PC-3 (cell line): ENCODE data around the gene STOX2. TPM values are rescaled to one million over a fixed set of nuclear protein-coding genes. Genes with fewer than 3 reads are reported as not detected.

Experiments used
- ATAC-seq: fragments of 200-7000 bp; cut with Tn5 transposase; 2 replicates; pipeline ENCODE4 v1.9.1; 2020; ENCODE audit warnings: mild to moderate bottlenecking, moderate library complexity
- BruUV-seq: library from RNA; stranded (reverse); fragments of 400-500 nt; replicated peaks from 2 replicates; lab custom pipeline; 2021; lab: Mats Ljungman, UMichigan
- CTCF ChIA-PET: fragments of 300-600 bp; sonication (Branson Sonifier 250); formaldehyde crosslinking; loops from one replicate; lab custom pipeline; 2022; ENCODE audit warnings: antibody characterized with exemption; lab: Charles Lee
- POLR2A ChIA-PET: fragments of 300-600 bp; sonication (Branson Sonifier 250); formaldehyde crosslinking; loops from one replicate; lab custom pipeline; 2022; ENCODE audit warnings: antibody characterized with exemption; ENCODE audit not compliant: unreplicated experiment; lab: Charles Lee
- DNase-seq: peaks from one replicate; pipeline ENCODE4 v3.0.0-alpha.2; 2015
- H2AFZ ChIP-seq: fragments of 300-600 bp; sonication (generic); 2 replicates; pipeline ENCODE4 v1.6.0; 2016; ENCODE audit warnings: antibody characterized with exemption, low read length
- H3F3A ChIP-seq: fragments of 300-600 bp; sonication (generic); one replicate; pipeline ENCODE4 v1.6.0; 2017; ENCODE audit warnings: antibody characterized with exemption, low read length, control low read depth, mild to moderate bottlenecking; ENCODE audit not compliant: unreplicated experiment
- H3K27ac ChIP-seq: fragments of 300-600 bp; sonication (generic); 2 replicates; pipeline ENCODE4 v1.5.1; 2016; ENCODE audit warnings: mild to moderate bottlenecking, low read length
- H3K27me3 ChIP-seq: fragments of 300-600 bp; sonication (generic); 2 replicates; pipeline ENCODE4 v1.6.1; 2016; ENCODE audit warnings: low read length, mixed read lengths
- H3K36me3 ChIP-seq: fragments of 300-600 bp; sonication (generic); 2 replicates; pipeline ENCODE4 v1.6.1; 2016; ENCODE audit warnings: low read depth, mixed run types, low read length, mixed read lengths
- H3K4me1 ChIP-seq: fragments of 300-600 bp; sonication (generic); 2 replicates; pipeline ENCODE4 v1.5.1; 2016; ENCODE audit warnings: low read length; ENCODE audit not compliant: insufficient read depth
- H3K4me2 ChIP-seq: fragments of 300-600 bp; sonication (generic); 2 replicates; pipeline ENCODE4 v1.6.0; 2016; ENCODE audit warnings: low read length
- H3K4me3 ChIP-seq: fragments of 300-600 bp; sonication (generic); 2 replicates; pipeline ENCODE4 v1.5.1; 2016; ENCODE audit warnings: mild to moderate bottlenecking, low read length, mixed read lengths
- H3K79me2 ChIP-seq: fragments of 300-600 bp; sonication (generic); 2 replicates; pipeline ENCODE4 v1.6.1; 2017; ENCODE audit warnings: low read length, mixed read lengths
- H3K9ac ChIP-seq: fragments of 300-600 bp; sonication (generic); 2 replicates; pipeline ENCODE4 v1.6.0; 2016; ENCODE audit warnings: mild to moderate bottlenecking, low read length
- H3K9me2 ChIP-seq: fragments of 300-600 bp; sonication (generic); replicated peaks from 2 replicates; pipeline ENCODE4 v1.6.1; 2016; ENCODE audit warnings: mixed run types, low read length, mixed read lengths
- H3K9me3 ChIP-seq: fragments of 300-600 bp; sonication (generic); 2 replicates; pipeline ENCODE4 v1.6.1; 2016; ENCODE audit warnings: low read length, mixed read lengths
- H4K20me1 ChIP-seq: fragments of 300-600 bp; sonication (generic); 2 replicates; pipeline ENCODE4 v1.6.1; 2016; ENCODE audit warnings: low read length, mixed read lengths
- EZH2 ChIP-seq: fragments of 300-600 bp; sonication (generic); IDR thresholded peaks from one replicate; pipeline ENCODE4 v1.6.1; 2017; ENCODE audit warnings: antibody characterized with exemption, mild to moderate bottlenecking, low read length; ENCODE audit not compliant: unreplicated experiment
- EZH2phosphoT487 ChIP-seq: fragments of 300-600 bp; sonication (generic); IDR thresholded peaks from 2 replicates; pipeline ENCODE4 v1.6.1; 2018; ENCODE audit warnings: mild to moderate bottlenecking, antibody characterized with exemption, low read length, borderline replicate concordance
- intact Hi-C: fragments of 100-400 bp; cut with micrococcal nuclease; formaldehyde crosslinking; loops from 2 replicates; pipeline ENCODE4 v1.9.0; 2023
- total RNA-seq: library from RNA; depleted of rRNA; stranded (reverse); fragments of >200 nt; gene quantifications from 2 replicates; pipeline ENCODE4 v1.2.3, GENCODE V29; 2014
- TF ChIP-seq, protein P1 (sequence below): fragments of 300-600 bp; sonication (generic); conservative IDR thresholded peaks from 2 replicates; pipeline ENCODE4 v1.5.1; 2017; ENCODE audit warnings: antibody characterized with exemption, low read depth, mild to moderate bottlenecking, low read length

The STOX2 gene
- total RNA-seq, 1 experiment from 2014 or later: 3.6 TPM

DNA sequence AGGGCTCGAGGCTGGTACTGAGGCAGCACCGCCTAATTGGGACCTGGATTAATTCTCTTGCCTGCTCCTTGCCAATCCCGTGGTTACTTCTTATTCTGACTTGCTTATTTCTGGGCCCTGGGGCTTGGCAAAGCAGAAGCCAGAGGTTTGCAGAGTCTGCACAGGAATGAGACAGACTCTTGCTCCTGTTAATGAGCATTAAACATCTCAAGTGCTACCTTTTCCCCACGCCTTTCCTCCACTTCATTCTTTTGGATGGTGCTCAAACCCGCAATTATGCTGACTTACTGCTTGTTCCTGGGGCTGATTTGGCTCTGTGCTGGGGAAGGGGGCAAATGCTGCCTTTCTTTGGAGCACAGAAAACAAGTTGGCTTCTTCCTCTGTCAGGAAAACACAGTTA, 16.5 kb upstream of the STOX2 start:
- Histone ChIP-seq H3K27me3 (peaks cover 25% of the 10 kb centered on the region; the same call in 1 of the 2 replicates), H3K4me3 (no peak overlapping the region), H3K4me1 (no peaks in the 10 kb centered on the region), H3F3A (no peaks in the 10 kb centered on the region), H3K36me3 (no peaks in the 10 kb centered on the region), H3K9me2 (no peaks in the 10 kb centered on the region), H2AFZ (no peak overlapping the region), H3K27ac (no peak overlapping the region), H3K4me2 (no peak overlapping the region), H4K20me1 (no peaks in the 10 kb centered on the region), H3K9me3 (no peaks in the 10 kb centered on the region), H3K9ac (no peak overlapping the region), H3K79me2 (no peaks in the 10 kb centered on the region)
- BruUV-seq: no TSS peak
- POLR2A ChIA-PET: no interaction called here
- ATAC-seq (no peak), DNase-seq (no peak)
- no peak for TF ChIP-seq EZH2phosphoT487
- TF ChIP-seq, protein P1, sequence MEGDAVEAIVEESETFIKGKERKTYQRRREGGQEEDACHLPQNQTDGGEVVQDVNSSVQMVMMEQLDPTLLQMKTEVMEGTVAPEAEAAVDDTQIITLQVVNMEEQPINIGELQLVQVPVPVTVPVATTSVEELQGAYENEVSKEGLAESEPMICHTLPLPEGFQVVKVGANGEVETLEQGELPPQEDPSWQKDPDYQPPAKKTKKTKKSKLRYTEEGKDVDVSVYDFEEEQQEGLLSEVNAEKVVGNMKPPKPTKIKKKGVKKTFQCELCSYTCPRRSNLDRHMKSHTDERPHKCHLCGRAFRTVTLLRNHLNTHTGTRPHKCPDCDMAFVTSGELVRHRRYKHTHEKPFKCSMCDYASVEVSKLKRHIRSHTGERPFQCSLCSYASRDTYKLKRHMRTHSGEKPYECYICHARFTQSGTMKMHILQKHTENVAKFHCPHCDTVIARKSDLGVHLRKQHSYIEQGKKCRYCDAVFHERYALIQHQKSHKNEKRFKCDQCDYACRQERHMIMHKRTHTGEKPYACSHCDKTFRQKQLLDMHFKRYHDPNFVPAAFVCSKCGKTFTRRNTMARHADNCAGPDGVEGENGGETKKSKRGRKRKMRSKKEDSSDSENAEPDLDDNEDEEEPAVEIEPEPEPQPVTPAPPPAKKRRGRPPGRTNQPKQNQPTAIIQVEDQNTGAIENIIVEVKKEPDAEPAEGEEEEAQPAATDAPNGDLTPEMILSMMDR: no peak
- no peak for TF ChIP-seq EZH2
- intact Hi-C loops: no loop called here
- CTCF ChIA-PET: no interaction called here

DNA sequence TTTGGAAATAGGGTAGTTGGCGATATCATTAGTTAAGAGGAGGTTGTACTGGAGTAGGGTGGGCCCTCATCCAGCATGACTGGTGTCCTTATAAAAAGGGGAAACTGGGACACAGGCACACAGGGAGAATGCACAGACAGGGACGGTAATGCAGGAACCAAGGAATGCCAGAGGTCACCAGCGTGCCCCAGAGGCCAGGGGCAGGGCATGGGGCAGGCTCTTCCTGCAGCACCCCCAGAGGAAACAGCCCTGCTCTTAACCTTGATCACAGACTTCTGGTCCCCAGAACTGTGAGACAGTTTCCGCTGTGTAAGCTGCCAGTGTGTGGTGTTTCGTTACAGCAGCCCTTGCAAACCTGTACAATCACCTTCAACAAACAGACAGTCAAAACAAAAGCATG, 15.9 kb upstream of the STOX2 start:
- no peaks in the 10 kb centered on the region for H3K79me2 ChIP-seq
- H3F3A ChIP-seq: no peaks in the 10 kb centered on the region
- H3K36me3 ChIP-seq: no peaks in the 10 kb centered on the region
- H3K4me1 ChIP-seq: no peaks in the 10 kb centered on the region
- H2AFZ ChIP-seq: no peak overlapping the region
- H3K27me3 ChIP-seq: peaks cover 25% of the 10 kb centered on the region; the same call in 1 of the 2 replicates
- H3K4me3 ChIP-seq: no peak overlapping the region
- no peak overlapping the region for H3K27ac ChIP-seq
- no peak for DNase-seq
- H3K9ac ChIP-seq: no peak overlapping the region
- no peak for TF ChIP-seq EZH2phosphoT487
- TF ChIP-seq, protein P1: no peak
- no peak for TF ChIP-seq EZH2
- CTCF ChIA-PET: no interaction called here
- intact Hi-C loops: no loop called here
- no peaks in the 10 kb centered on the region for H4K20me1 ChIP-seq
- no TSS peak for BruUV-seq
- H3K9me2 ChIP-seq: no peaks in the 10 kb centered on the region
- no peak for ATAC-seq
- no peak overlapping the region for H3K4me2 ChIP-seq
- no peaks in the 10 kb centered on the region for H3K9me3 ChIP-seq
- POLR2A ChIA-PET: no interaction called here

DNA sequence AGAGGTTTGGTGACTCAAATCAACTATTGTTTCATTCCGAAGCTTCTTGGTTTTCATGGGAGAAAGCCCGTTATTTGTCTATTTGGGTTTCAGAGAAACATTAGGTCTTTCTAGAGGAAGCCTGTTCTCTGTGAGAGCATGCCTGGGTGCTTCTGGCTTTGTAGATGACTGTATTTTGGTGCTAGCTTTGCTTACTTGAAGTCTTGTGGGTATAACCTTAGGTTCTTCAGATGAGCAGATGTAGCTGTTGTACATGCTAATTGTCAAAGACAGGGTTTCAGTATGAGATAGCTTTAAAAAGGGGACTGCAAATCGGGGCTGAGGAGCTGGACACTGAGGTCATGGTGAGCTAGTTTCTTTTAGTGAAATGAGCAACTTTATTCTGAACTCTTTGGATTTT, 7.9 kb upstream of the STOX2 start:
- Histone ChIP-seq H3K36me3 (no peaks in the 10 kb centered on the region), H3K27me3 (peaks cover 11% of the 10 kb centered on the region), H3K9me3 (no peaks in the 10 kb centered on the region), H3F3A (no peaks in the 10 kb centered on the region), H4K20me1 (no peaks in the 10 kb centered on the region), H3K27ac (no peak overlapping the region), H3K9ac (no peak overlapping the region), H3K4me2 (no peak overlapping the region), H3K4me1 (no peaks in the 10 kb centered on the region), H3K9me2 (no peaks in the 10 kb centered on the region), H3K79me2 (no peaks in the 10 kb centered on the region), H2AFZ (no peak overlapping the region), H3K4me3 (no peak overlapping the region)
- DNase-seq: no peak
- TF ChIP-seq EZH2 (no peak), EZH2phosphoT487 (no peak)
- TF ChIP-seq, protein P1: no peak
- intact Hi-C loops: no loop called here
- ChIA-PET CTCF (no interaction called here), POLR2A (no interaction called here)
- BruUV-seq: no TSS peak
- ATAC-seq: no peak
